Right atrium auricular region (tissue), 2 donors: ENCODE data around the gene C16orf96. TPM values are rescaled to one million over a fixed set of nuclear protein-coding genes. Genes with fewer than 3 reads are reported as not detected.

Experiments used
- DNase-seq: peaks from one replicate; pipeline ENCODE4 v3.0.0-alpha.2; 2019; ENCODE audit warnings: low spot score
- H3K27ac ChIP-seq, 2 donors: fragments of 200-600 bp; sonication (generic); 1 replicate in 1 of 2; 2 replicates in 1 of 2; pipeline ENCODE4 v1.5.1; 2016 to 2019
- H3K27me3 ChIP-seq, 2 donors: fragments of 200-600 bp; sonication (generic); one replicate each; pipeline versions ENCODE4 v1.5.1 to v1.6.0; 2017 to 2019
- H3K36me3 ChIP-seq: fragments of 200-600 bp; sonication (generic); one replicate; pipeline ENCODE4 v1.5.1; 2016
- H3K4me1 ChIP-seq, 2 donors: fragments of 200-600 bp; sonication (generic); one replicate each; pipeline versions ENCODE4 v1.5.1 to v1.6.0; 2017 to 2019
- H3K4me3 ChIP-seq, 2 donors: fragments of 200-600 bp; sonication (generic); 1 replicate in 1 of 2; 2 replicates in 1 of 2; pipeline ENCODE4 v1.5.1; 2017 to 2019; ENCODE audit warnings: mild to moderate bottlenecking in 1 of 2, moderate library complexity in 1 of 2
- H3K9me3 ChIP-seq, 2 donors: fragments of 200-600 bp; sonication (generic); one replicate each; pipeline ENCODE4 v1.5.1; 2019
- CTCF ChIP-seq, 2 donors: fragments of 200-600 bp; sonication (generic); IDR thresholded peaks; one replicate each; pipeline ENCODE4 v1.5.1; 2019; ENCODE audit warnings: antibody characterized with exemption in 2 of 2
- total RNA-seq, 2 donors: library from RNA; depleted of rRNA; stranded (reverse); fragments of >200 nt; gene quantifications; one replicate each; pipeline ENCODE4 v1.1.0, GENCODE V29; 2016

C16orf96 gene
- total RNA-seq, 2 donors from 2014 or later: 0.24 TPM; not detected in 1

DNA sequence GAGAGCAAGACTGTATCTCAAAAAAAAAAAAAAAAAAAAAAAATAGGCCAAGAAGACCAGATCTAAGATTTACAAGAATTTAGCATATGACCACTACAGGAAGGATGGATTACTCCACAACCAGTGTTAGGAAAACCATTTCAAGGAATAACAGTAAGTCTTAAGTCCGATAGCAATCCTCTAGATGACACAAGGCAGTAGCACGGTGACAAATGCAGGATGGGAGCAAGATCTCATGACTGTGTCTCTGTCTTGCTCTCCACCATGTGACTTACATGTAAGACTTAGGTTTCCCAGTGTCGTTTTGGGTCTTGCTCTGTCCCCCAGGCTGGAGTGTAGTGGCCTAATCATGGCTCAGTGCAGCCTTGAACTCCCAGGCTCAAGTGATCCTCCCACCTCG, 27.8 kb downstream of the C16orf96 start:
- TF ChIP-seq CTCF (IDR thresholded peaks at IDR 0.05): no peak
- no peak for DNase-seq
- peaks cover 0 to 7% of the 10 kb centered on the region in 2 donors for H3K9me3 ChIP-seq
- H3K4me3 ChIP-seq: no peak overlapping the region
- H3K27me3 ChIP-seq: no peaks in the 10 kb centered on the region
- no peak overlapping the region for H3K27ac ChIP-seq
- no peaks in the 10 kb centered on the region for H3K36me3 ChIP-seq
- no peaks in the 10 kb centered on the region for H3K4me1 ChIP-seq

- no peak for DNase-seq
- no peak overlapping the region for H3K27ac ChIP-seq
Observed at GRCh38 chr16:4586291-4586690, 30.2 kb downstream of the C16orf96 start.

GRCh38 chr16:4588386-4588785, 32.2 kb downstream of the C16orf96 start:
- Histone ChIP-seq H3K27ac (no peak overlapping the region), H3K27me3 (no peaks in the 10 kb centered on the region), H3K4me1 (no peaks in the 10 kb centered on the region), H3K9me3 (peaks cover 0 to 7% of the 10 kb centered on the region in 2 donors), H3K4me3 (no peak overlapping the region), H3K36me3 (no peaks in the 10 kb centered on the region)
- no peak for DNase-seq
- TF ChIP-seq CTCF (IDR thresholded peaks at IDR 0.05): no peak

More at GRCh38 chr16:4586291-4586690, 30.2 kb downstream of the C16orf96 start:
- H3K4me1 ChIP-seq: no peaks in the 10 kb centered on the region
- H3K9me3 ChIP-seq: peaks cover 0 to 7% of the 10 kb centered on the region in 2 donors
- TF ChIP-seq CTCF (IDR thresholded peaks at IDR 0.05): no peak
- no peaks in the 10 kb centered on the region for H3K27me3 ChIP-seq
- H3K36me3 ChIP-seq: no peaks in the 10 kb centered on the region
- H3K4me3 ChIP-seq: no peak overlapping the region

- no peaks in the 10 kb centered on the region for H3K36me3 ChIP-seq
- peaks cover 0 to 7% of the 10 kb centered on the region in 2 donors for H3K9me3 ChIP-seq
- no peak for TF ChIP-seq CTCF (IDR thresholded peaks at IDR 0.05)
- no peaks in the 10 kb centered on the region for H3K4me1 ChIP-seq
- no peaks in the 10 kb centered on the region for H3K27me3 ChIP-seq
- no peak for DNase-seq
- no peak overlapping the region for H3K4me3 ChIP-seq
- no peak overlapping the region for H3K27ac ChIP-seq
Observed at GRCh38 chr16:4588961-4589360, 32.8 kb downstream of the C16orf96 start.

- H3K36me3 ChIP-seq: no peaks in the 10 kb centered on the region
- no peaks in the 10 kb centered on the region for H3K4me1 ChIP-seq
- no peak for TF ChIP-seq CTCF (IDR thresholded peaks at IDR 0.05)
- H3K9me3 ChIP-seq: peaks cover 0 to 7% of the 10 kb centered on the region in 2 donors
- H3K27me3 ChIP-seq: no peaks in the 10 kb centered on the region
- no peak for DNase-seq
- H3K4me3 ChIP-seq: no peak overlapping the region
- H3K27ac ChIP-seq: no peak overlapping the region
Observed at GRCh38 chr16:4591191-4591590, 35.1 kb downstream of the C16orf96 start.
